SK-N-SH treated with all-trans-retinoic acid at 6 μM for 48 hours (cell line): ENCODE data around the gene KRT85.

Experiments used
- ATAC-seq: fragments of 200-7000 bp; cut with Tn5 transposase; 3 replicates; pipeline ENCODE4 v1.9.1; 2020; ENCODE audit warnings: mild to moderate bottlenecking, moderate library complexity
- ARNTL ChIP-seq: fragments of 450-650 bp; formaldehyde crosslinking; IDR thresholded peaks from 2 replicates; pipeline ENCODE4 v1.5.0; 2020; ENCODE audit warnings: low read depth, mild to moderate bottlenecking, moderate library complexity, borderline replicate concordance
- BACH2 ChIP-seq: fragments of 250-450 bp; sonication (Bioruptor Pico); IDR thresholded peaks from 2 replicates; pipeline ENCODE4 v1.9.0; 2021; ENCODE audit warnings: mild to moderate bottlenecking, borderline replicate concordance
- CREB5 ChIP-seq: fragments of 250-450 bp; sonication (Bioruptor Pico); IDR thresholded peaks from 2 replicates; pipeline ENCODE4 v1.5.1; 2020; ENCODE audit warnings: low read depth, mild to moderate bottlenecking, moderate library complexity
- CSDC2 ChIP-seq: fragments of 250-450 bp; sonication (Bioruptor Pico); IDR thresholded peaks from 2 replicates; pipeline ENCODE4 v1.5.0; 2020; ENCODE audit warnings: mild to moderate bottlenecking, moderate library complexity
- CSRNP3 ChIP-seq: fragments of 250-450 bp; sonication (Bioruptor Pico); IDR thresholded peaks from 2 replicates; pipeline ENCODE4 v1.5.1; 2021; ENCODE audit warnings: mild to moderate bottlenecking, moderate library complexity
- ESRRG ChIP-seq: fragments of 250-450 bp; sonication (Bioruptor Pico); IDR thresholded peaks from 2 replicates; pipeline ENCODE4 v1.6.1; 2021; ENCODE audit warnings: mild to moderate bottlenecking
- ISL1 ChIP-seq: fragments of 250-450 bp; sonication (Bioruptor Pico); IDR thresholded peaks from 2 replicates; pipeline ENCODE4 v2.1.2; 2022; ENCODE audit warnings: mild to moderate bottlenecking, moderate library complexity
- OSR1 ChIP-seq: fragments of 250-450 bp; sonication (Bioruptor Pico); IDR thresholded peaks from 2 replicates; pipeline ENCODE4 v1.8.0; 2022; ENCODE audit warnings: moderate library complexity, mild to moderate bottlenecking, inconsistent platforms
- POU6F1 ChIP-seq: fragments of 250-450 bp; sonication (Bioruptor Pico); IDR thresholded peaks from 2 replicates; pipeline ENCODE4 v1.8.0; 2021; ENCODE audit warnings: low read depth, mild to moderate bottlenecking, moderate library complexity, borderline replicate concordance
- PPARA ChIP-seq: fragments of 250-450 bp; sonication (Bioruptor Pico); IDR thresholded peaks from 2 replicates; pipeline ENCODE4 v1.5.0; 2020; ENCODE audit warnings: mild to moderate bottlenecking, borderline replicate concordance
- RARB ChIP-seq: fragments of 250-450 bp; sonication (Bioruptor Pico); IDR thresholded peaks from 2 replicates; pipeline ENCODE4 v1.8.0; 2021; ENCODE audit warnings: mild to moderate bottlenecking, moderate library complexity
- SNAI2 ChIP-seq: fragments of 250-450 bp; sonication (Bioruptor Pico); IDR thresholded peaks from 2 replicates; pipeline ENCODE4 v1.5.0; 2020; ENCODE audit warnings: mild to moderate bottlenecking, moderate library complexity
- TCF4 ChIP-seq: fragments of 250-450 bp; sonication (Bioruptor Pico); IDR thresholded peaks from 2 replicates; pipeline ENCODE4 v1.8.0; 2021; ENCODE audit warnings: mild to moderate bottlenecking, moderate library complexity, borderline replicate concordance
- TSHZ2 ChIP-seq: fragments of 250-450 bp; sonication (Bioruptor Pico); IDR thresholded peaks from 2 replicates; pipeline ENCODE4 v1.5.0; 2020; ENCODE audit warnings: mild to moderate bottlenecking, moderate library complexity
- ZC3H10 ChIP-seq: fragments of 250-450 bp; sonication (Bioruptor Pico); IDR thresholded peaks from 2 replicates; pipeline ENCODE4 v1.5.1; 2021; ENCODE audit warnings: mild to moderate bottlenecking, moderate library complexity
- ZFP3 ChIP-seq: fragments of 250-450 bp; sonication (Bioruptor Pico); IDR thresholded peaks from 2 replicates; pipeline ENCODE4 v1.5.0; 2020; ENCODE audit warnings: mild to moderate bottlenecking, moderate library complexity
- ZFP30 ChIP-seq: fragments of 450-650 bp; formaldehyde crosslinking; IDR thresholded peaks from 2 replicates; pipeline ENCODE4 v1.5.0; 2022; ENCODE audit warnings: mild to moderate bottlenecking, moderate library complexity
- ZNF565 ChIP-seq: fragments of 450-650 bp; formaldehyde crosslinking; conservative IDR thresholded peaks from 2 replicates; pipeline ENCODE4 v1.5.0; 2020; ENCODE audit warnings: low read depth, mild to moderate bottlenecking, moderate library complexity
- ZNF70 ChIP-seq: fragments of 450-650 bp; formaldehyde crosslinking; IDR thresholded peaks from 2 replicates; pipeline ENCODE4 v1.5.0; 2020; ENCODE audit warnings: mild to moderate bottlenecking, moderate library complexity
- ZNF8 ChIP-seq: fragments of 450-650 bp; formaldehyde crosslinking; IDR thresholded peaks from 2 replicates; pipeline ENCODE4 v1.5.0; 2020; ENCODE audit warnings: mild to moderate bottlenecking, moderate library complexity

KRT85 gene

GRCh38 chr12:52369211-52369610 is 1.9 kb upstream of the KRT85 start:
- ATAC-seq = no peak
- TF ChIP-seq ARNTL = no peak
- TF ChIP-seq ESRRG = no peak
- no peak for TF ChIP-seq SNAI2 (CRISPR knock-in tag)
- no peak for TF ChIP-seq CSDC2 (CRISPR knock-in tag)
- no peak for TF ChIP-seq POU6F1 (CRISPR knock-in tag)
- no peak for TF ChIP-seq ZNF565 (CRISPR knock-in tag)
- TF ChIP-seq ZFP3 = no peak
- no peak for TF ChIP-seq PPARA (CRISPR knock-in tag)
- TF ChIP-seq RARB (CRISPR knock-in tag) = no peak
- no peak for TF ChIP-seq CREB5 (CRISPR knock-in tag)

- no peak for TF ChIP-seq ZC3H10 (CRISPR knock-in tag)
- no peak for ATAC-seq
Measured at GRCh38 chr12:52368508-52368907, 1.2 kb upstream of the KRT85 start.

DNA sequence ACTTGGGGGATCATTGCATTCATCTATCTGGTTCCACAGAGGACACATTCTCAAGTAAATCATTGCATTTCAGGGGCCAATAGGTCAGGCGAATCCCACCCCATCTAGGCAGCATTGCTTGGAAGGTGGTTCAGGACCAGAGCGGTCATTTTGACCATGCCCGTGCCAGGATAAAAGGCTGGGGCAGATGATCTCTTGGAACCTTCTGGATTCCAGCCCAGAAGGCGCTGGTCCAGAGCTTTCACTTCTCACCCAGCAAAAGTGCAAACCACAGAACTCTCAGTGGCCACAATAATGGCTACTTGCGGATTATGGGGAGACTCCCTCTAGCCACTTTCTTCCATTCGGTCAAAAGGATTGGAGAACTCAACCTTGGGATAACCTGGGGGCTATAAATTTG is 595 bp upstream of the KRT85 start:
- no peak for ATAC-seq
- TF ChIP-seq ZFP30 (no peak), TSHZ2 (CRISPR knock-in tag) (no peak), BACH2 (CRISPR knock-in tag) (no peak)
- TF ChIP-seq, all 23 proteins: peak for 0

DNA sequence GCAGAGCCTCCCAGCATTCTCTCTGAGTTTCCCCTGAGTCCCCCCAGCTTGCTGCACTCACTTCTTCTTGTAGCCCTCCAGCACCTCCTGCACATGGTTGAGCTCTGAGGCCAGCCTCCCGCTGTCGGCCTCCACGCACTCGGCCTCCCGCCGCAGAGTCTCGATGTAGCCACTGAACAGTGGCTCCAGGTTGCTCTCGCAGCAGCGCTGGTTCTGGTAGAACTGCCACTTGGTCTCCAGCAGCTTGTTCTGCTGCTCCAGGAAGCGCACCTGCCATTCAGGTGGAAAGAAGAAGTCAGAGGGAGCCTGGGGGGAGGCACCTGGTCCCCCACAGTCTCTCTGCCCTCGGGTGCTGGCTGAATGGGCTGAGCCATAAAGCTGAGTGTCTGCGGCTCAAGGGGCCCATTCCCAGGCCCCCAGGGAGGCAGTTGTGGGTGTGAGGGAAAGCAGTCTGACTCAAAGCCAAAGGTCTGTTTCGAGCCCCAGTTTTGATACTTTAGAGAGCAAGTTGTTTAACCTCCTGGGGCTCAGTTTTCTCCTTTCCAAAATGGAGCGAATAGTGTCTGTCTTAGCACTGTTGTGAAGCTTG is 2.3 kb downstream of the KRT85 start:
- TF ChIP-seq ZNF8 (CRISPR knock-in tag) (no peak), POU6F1 (CRISPR knock-in tag) (no peak), ARNTL (no peak), TCF4 (CRISPR knock-in tag) (no peak), TSHZ2 (CRISPR knock-in tag) (no peak), ISL1 (CRISPR knock-in tag) (no peak), RARB (CRISPR knock-in tag) (no peak), ESRRG (no peak), ZNF565 (CRISPR knock-in tag) (no peak), ZFP3 (no peak), ZFP30 (no peak), ZNF70 (CRISPR knock-in tag) (no peak), PPARA (CRISPR knock-in tag) (no peak), CREB5 (CRISPR knock-in tag) (no peak), CSRNP3 (CRISPR knock-in tag) (no peak), CSDC2 (CRISPR knock-in tag) (no peak), OSR1 (CRISPR knock-in tag) (no peak)
- no peak for ATAC-seq
